Activated CD4-positive, alpha-beta T cell treated with anti-CD3 and anti-CD28 coated beads, Interleukin-2, amount 50 U/mL, for 48 hours (primary cell): ENCODE results near the gene ALPG.
"Not testable (repeated sequence)": the region's sequence is repeated elsewhere in the genome, so short reads cannot be mapped to it uniquely, and the experiment has no call there.

Source experiments
- DNase-seq, 2 experiments: peaks; one replicate each; pipeline ENCODE4 v3.0.0-alpha.2; 2020

Gene ALPG

DNA sequence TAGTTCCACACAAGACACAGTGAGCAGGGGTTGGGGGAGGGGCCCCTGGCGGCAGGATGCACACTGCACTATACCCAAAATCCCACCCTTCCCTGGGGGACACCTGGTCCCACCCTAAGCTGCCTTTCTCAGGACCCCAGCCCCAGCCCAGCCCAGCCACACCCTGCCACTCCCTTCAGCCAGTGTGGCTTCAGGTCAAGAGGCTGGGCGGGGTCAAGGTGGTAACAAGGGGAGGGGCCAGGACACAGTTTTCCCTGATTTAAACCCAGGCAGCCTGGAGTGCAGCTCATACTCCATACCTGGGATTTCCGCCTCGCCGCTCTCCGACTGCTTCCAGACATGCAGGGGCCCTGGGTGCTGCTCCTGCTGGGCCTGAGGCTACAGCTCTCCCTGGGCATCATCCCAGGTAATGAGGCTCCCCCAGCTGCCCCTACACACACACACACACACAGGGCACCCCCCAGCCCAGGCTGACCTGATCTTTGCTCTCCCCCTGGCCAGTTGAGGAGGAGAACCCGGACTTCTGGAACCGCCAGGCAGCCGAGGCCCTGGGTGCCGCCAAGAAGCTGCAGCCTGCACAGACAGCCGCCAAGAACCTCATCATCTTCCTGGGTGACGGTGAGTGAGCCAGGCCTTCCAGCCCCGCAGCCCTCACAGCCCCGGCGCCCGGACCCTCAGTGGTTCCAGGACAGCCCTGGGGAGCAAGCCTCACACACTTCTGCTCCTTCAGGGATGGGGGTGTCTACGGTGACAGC is at the start of gene ALPG:
ALPG (plus strand) TSS at position 289 of the 755 bp plus-strand sequence; CDS start at position 340, 51 bp downstream.
- no peak for DNase-seq

DNA sequence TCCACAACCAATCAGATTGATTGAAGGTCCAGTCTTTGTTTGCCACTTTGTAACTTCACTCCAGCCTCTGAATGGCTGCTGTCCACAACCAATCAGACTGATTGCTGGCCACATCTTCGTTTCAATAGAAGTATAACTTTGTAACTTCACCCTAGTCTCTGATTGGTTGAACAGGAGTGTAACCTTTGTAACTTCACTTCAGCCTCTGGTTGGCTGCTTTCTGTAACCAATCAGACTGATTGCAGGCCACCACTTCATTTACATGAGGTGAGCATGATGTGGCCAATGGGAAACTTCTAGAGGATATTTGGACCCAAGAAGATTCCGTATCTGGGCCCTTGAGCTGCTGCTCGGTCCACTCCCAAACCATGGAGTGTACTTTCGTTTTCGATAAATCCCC is 45.0 kb upstream of the ALPG start:
- no peak for DNase-seq

DNA sequence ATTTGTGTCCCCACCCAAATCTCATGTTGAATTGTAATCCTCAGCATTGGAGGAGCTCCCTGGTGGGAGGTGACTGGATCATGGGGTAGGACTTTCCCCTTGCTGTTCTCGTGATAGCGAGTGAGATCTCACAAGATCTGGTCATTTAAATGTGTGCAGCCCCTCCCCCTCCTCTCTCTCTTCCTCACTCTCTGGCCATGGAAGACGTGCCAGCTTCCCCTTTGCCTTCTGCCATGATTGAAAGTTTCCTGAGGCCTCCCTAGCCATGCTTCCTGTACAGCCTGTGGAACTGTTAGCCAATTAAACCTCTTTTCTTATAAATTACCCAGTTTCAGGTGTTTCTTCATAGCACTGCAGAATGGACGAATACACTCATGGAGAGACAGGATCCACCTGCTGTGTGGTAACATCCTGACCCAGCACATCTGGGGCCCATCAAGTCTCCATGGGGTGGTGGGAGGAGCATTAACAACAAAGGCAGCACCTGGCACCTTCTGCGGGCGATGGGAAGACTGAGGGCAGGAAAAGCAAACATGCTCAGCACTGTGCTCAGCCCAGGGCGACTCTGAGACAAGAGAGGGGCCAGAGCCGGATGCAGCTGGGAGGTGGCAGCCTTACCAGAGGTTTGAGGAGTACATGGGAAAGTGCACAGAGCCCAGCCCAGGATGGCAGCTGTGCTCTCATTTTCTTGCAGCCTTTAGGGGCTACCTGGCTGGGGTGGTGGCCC is 44.3 kb upstream of the ALPG start:
- DNase-seq, result no peak

- not testable (repeated sequence) for DNase-seq
Observed at GRCh38 chr2:232363064-232363783, 43.4 kb upstream of the ALPG start.

DNA sequence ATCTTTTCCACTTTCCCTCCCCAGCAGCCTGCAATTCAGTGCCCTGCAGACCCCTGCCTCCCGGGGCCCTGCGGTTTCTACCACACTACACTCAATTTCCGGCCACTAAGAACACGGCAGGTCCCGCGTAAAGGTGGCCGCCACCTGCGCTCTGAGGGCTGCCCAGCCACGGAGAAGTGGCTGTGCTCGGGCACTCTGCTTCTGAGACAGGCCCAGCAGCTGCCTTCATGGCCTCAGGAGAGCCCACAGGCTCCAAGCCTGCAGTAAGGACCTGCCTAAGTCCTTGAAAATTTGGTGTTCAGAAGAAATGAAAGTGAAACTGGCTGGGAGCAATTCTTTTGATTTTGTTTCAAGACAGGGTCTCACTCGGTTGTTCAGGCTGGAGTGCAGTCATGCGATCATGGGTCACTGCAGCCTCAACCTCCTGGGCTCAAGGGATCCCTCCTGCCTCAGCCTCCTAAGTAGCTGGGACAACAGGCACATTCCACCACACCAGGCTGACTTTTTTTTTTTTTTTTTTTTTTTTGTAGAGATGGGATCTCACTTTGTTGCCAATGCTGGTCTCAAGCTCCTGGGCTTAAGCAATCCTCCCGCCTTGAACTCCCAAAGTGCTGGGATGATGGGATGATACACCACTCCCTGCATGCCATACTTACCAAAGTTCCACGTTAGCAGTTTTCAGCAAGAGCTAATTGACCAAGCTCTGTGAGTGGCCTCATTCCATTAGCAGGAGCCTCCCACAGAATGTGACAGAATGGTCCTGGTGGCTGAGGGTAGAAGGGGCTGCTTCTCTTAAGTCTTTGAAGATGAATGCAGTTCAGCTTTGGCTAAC is 42.6 kb upstream of the ALPG start:
- no peak for DNase-seq

- not testable (repeated sequence) for DNase-seq
Observed at GRCh38 chr2:232364806-232365594, 41.6 kb upstream of the ALPG start.

- no peak for DNase-seq
Observed at GRCh38 chr2:232365621-232366321, 40.9 kb upstream of the ALPG start.

- not testable (repeated sequence) for DNase-seq
Observed at GRCh38 chr2:232366461-232366860, 40.2 kb upstream of the ALPG start.

DNA sequence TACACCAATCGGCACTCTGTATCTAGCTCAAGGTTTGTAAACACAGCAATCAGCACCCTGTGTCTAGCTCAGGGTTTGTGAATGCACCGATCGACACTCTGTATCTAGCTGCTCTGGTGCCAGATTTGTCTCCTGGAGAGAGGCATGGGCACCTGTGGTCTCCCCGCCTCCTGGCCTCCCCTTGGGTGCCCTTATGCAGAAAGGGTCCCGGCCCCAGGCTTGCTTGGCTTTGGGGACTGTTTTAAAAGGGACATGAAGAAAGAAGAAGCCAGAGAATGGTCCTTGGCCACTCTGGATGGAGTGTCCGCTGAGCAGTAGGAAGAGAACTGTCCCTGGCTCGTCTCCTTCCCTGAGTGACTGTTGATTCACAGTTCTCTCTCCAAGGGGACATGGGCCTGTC is 39.6 kb upstream of the ALPG start:
- no peak for DNase-seq

- no peak for DNase-seq
Observed at GRCh38 chr2:232367591-232368233, 38.9 kb upstream of the ALPG start.

DNA sequence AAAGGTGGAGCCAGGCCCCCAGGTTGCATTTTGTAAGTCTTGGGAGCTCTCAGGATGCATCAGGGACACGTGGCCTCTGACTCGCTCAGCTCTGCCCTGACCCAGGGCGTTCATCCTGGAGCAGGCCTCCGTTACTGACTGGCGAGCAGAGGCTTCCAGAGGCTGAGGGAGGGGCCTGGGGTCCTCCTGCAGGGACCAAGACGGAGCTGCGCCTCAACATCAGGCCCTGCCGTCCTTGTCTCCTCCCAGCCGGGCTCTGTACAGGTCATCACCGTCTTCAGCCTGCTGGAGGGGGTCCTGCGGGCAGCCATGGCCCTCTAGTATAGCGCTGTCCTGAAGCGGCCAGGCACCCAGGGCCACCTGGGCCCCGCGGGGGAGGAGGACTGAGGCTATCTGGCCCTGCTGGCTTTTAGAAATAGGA is 38.3 kb upstream of the ALPG start:
- no peak for DNase-seq

DNA sequence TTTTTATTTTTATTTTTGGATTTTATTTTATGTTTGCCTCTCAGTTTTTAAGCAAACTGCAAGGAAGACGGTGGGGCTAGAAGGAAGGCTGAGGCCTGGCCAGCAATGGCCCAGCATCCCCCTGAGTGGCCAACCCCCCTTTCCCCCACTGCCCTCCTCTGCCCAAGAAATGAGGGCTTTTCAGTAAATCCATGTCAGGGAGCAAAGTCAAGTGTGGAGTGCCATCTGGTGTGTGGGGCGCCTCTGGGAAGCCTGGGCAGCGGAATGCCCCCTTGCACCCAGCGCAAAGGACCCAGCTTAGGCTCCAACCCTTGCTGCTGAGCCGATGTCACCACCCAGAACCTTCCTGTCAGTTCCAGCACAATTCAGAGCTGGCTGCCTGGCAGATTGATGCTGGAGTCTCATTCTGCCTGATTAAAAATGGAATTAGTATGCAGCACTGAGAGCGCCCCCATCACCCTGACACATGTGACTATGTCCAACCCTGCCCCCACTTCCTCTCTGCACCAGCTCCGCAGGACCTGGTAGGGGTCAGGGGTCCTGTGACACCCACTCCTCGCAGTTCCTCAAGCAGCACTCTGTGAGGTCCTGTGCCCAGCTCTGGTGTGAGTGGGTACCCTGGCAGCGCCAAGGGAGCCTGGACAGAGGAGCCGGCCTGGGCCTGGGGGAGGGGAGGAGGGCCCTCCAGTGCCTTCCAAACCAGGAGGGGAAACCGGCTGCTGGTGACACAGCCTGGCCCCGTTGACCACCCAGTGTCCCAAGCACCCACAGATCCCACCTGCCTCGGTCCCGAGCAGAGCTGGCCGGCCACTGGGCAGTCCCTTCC is 37.3 kb upstream of the ALPG start:
- no peak for DNase-seq

DNA sequence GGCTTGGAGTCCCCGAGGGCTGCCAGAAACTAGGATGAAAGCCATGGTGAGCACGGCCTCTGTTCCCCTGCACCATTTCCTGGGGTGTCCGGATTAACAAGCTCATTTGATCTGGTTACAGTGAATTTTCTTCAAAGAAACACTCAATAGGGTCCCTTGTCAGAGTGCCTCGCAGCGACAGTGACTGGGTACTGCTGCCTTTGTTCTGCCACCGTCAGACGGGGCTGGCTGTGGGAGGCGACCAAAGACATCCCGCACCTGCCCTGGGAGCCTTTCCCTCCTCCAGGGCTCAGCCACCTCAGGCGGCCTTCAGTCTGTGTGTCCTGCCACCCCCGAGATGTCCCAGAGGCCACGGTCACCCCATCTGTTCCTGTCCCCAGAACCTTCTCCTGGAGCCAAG is 36.6 kb upstream of the ALPG start:
- DNase-seq, result not testable (repeated sequence)

DNA sequence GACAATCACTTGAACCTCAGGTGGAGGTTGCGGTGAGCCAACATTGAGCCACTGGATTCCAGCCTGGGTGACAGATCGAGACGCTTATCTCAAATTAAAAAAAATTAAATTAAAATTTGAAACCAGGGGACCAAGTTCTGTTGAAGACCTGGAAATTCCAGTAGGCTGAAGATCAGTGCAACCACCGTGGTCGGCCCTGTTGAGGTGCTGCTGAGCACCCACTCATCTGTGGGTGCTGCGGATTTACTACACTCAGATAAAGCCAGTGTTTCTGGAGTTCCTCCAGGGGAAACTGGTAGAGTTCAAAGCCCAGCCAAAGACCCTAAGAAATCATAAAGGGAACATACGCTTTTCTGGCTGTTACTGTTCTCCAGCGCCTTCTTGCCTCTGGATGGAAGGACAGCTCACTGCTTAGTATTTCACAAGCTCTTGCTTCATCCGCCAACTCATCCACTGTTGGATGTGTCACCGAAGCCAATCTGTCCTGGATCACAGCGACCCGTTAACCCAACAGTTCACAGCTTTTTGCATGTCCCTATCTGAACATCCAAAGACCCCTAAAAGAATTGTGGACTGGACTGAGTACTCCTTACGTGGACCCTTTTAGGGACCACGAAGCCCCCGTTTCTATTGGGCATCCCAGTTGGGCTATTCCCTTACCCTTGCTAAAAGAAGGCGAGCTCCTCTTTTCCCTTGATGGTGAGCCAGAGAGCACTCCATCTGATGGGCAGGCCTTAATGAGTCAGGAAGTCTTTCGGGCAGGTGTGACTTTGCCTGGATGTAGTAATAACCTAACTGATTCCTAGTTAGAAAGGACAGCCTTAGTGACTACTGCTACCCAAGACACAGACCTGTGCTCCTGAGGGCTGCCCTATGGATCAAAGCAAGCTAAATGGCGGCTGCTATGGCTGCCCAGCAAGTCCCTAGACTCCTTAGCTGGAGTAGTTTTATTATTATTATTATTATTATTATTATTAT is 34.1 kb upstream of the ALPG start:
- no peak for DNase-seq

GRCh38 chr2:232374356-232374755 is 32.3 kb upstream of the ALPG start:
- no peak for DNase-seq

- DNase-seq, result no peak
Observed at GRCh38 chr2:232375164-232375563, 31.5 kb upstream of the ALPG start.

DNA sequence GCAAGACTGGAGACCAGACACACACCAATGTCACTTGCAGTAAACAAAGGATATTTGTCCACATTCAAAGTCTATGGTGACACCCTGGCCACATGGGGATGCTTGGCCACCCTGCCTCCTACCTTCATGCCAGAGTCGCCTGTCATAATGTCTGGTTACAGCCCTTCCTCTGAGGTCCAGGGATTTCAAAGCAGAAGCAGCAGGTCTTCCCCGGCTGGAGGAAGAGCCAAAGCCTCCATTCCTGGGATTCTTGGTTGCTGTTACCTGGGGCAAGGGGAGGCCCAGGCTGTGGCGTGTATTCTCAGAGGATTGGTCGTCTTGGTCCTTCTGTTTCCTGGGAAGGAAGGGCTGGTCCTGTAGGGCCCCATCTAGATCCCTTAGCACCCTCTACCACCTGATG is 30.4 kb upstream of the ALPG start:
- DNase-seq, result no peak

- DNase-seq, result no peak
Observed at GRCh38 chr2:232376713-232377112, 29.9 kb upstream of the ALPG start.

DNA sequence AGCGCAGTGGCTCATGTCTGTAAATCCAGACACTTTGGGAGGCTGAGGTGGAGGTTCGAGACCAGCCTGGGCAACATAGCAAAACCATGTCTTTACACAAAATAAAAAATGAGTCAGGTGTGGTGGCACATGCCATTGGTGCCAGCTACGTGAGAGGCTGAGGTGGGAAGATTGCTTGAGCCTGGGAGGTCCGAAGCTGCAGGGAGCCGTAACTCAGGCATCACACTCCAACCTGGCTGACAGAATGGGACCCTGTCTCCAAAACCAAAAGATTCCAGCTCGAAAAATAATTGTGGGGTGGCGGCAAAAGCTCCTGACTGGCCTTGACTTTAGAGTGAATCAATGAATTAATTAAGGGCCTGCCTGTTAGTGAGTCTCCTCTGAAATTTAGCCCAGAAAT is 29.3 kb upstream of the ALPG start:
- DNase-seq, result no peak
